PFSK-1 (cell line): ENCODE results near the gene MC1R.

Source experiments
- FOXP2 ChIP-seq: optimal IDR thresholded peaks from 2 replicates; pipeline ENCODE3; 2011; ENCODE audit warnings: borderline replicate concordance, control low read depth, inconsistent platforms; ENCODE audit not compliant: insufficient read depth; ENCODE audit errors: extremely low read length, extremely low read depth
- POLR2AphosphoS5 ChIP-seq: IDR thresholded peaks from 2 replicates; pipeline ENCODE4 v1.6.1; 2012; ENCODE audit warnings: low read depth, mild to moderate bottlenecking, control low read depth, low read length, moderate library complexity
- SIN3A ChIP-seq: IDR thresholded peaks from 2 replicates; pipeline ENCODE4 v1.6.1; 2012; ENCODE audit warnings: mild to moderate bottlenecking, low read length, moderate library complexity, borderline replicate concordance; ENCODE audit not compliant: insufficient read depth
- TAF1 ChIP-seq: IDR thresholded peaks from 2 replicates; pipeline ENCODE4 v1.6.1; 2012; ENCODE audit warnings: low read length, control low read depth, borderline replicate concordance; ENCODE audit not compliant: insufficient read depth
- TF ChIP-seq, protein P1 (sequence below), 2 experiments: IDR thresholded peaks; 2 replicates each; pipeline versions ENCODE4 v1.6.1 to v1.8.0; 2011 to 2012; ENCODE audit warnings: low read depth in 2 of 2, low read length in 2 of 2, control low read depth in 1 of 2, inconsistent platforms in 1 of 2, mild to moderate bottlenecking in 1 of 2, moderate library complexity in 1 of 2; ENCODE audit not compliant: insufficient read depth in 1 of 2

MC1R gene

DNA sequence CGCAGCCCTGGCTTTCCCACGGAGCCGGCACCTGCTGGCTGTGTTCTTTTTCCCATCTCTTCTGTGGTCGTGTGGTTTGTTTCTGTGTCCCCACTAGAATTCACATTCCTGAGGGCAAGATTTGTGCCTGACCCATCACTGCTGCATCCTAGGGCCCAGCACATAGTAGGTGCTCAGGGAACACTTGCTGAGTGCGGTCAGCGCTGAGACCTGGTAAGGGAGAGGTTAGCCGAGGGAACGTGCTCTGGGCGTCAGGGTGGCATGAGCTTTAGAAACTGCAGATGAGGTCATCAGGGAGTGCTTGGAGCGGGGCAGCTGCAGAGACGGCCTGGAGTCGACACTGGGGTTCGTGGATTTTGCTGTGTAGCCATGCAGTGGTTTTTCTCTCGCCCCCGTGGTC lies 35.8 kb downstream of the MC1R start:
- TF ChIP-seq SIN3A (no peak), TAF1 (no peak), FOXP2 (no peak), POLR2AphosphoS5 (no peak)
- TF ChIP-seq, protein P1, sequence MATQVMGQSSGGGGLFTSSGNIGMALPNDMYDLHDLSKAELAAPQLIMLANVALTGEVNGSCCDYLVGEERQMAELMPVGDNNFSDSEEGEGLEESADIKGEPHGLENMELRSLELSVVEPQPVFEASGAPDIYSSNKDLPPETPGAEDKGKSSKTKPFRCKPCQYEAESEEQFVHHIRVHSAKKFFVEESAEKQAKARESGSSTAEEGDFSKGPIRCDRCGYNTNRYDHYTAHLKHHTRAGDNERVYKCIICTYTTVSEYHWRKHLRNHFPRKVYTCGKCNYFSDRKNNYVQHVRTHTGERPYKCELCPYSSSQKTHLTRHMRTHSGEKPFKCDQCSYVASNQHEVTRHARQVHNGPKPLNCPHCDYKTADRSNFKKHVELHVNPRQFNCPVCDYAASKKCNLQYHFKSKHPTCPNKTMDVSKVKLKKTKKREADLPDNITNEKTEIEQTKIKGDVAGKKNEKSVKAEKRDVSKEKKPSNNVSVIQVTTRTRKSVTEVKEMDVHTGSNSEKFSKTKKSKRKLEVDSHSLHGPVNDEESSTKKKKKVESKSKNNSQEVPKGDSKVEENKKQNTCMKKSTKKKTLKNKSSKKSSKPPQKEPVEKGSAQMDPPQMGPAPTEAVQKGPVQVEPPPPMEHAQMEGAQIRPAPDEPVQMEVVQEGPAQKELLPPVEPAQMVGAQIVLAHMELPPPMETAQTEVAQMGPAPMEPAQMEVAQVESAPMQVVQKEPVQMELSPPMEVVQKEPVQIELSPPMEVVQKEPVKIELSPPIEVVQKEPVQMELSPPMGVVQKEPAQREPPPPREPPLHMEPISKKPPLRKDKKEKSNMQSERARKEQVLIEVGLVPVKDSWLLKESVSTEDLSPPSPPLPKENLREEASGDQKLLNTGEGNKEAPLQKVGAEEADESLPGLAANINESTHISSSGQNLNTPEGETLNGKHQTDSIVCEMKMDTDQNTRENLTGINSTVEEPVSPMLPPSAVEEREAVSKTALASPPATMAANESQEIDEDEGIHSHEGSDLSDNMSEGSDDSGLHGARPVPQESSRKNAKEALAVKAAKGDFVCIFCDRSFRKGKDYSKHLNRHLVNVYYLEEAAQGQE (IDR thresholded peaks at IDR 0.05; ENCODE audit: insufficient read depth in 1 of 2, low read depth in 2 of 2, low read length in 2 of 2), result no peak

DNA sequence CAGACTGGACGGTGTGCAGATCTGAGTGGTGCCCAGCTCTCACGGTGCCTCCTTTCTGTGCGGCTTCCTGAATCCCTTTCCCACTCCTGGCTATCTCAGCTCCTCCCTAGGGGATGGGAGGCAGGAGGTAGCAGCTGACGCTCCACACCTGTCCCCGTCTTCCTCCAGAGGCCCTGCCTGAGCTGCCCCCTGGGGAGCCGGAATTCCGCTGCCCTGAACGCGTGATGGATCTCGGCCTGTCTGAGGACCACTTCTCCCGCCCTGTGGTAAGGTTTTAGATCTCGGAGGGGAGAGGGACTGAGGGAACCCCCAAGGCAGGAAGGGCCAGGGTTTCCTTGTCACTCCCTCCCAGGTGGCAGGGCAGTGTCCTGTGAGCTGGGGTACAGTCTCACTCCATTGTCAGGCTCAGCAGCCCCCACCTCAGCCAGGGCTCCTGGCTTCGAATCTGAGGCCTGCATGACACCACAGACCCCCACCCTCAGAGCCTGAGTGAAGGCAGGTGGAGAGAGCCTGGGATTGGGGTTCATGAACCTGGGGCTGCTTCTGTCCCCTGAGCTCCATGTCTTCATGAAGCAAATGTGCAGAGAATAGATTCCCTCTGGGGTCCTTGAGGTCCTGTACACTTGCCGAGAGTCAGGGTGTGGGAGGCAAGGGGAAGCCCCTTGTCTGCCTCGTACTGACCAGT lies 36.5 kb downstream of the MC1R start:
- TF ChIP-seq TAF1 (no peak), POLR2AphosphoS5 (no peak), SIN3A (no peak), FOXP2 (no peak)
- TF ChIP-seq, protein P1 (IDR thresholded peaks at IDR 0.05; ENCODE audit: insufficient read depth in 1 of 2, low read depth in 2 of 2, low read length in 2 of 2), result no peak

DNA sequence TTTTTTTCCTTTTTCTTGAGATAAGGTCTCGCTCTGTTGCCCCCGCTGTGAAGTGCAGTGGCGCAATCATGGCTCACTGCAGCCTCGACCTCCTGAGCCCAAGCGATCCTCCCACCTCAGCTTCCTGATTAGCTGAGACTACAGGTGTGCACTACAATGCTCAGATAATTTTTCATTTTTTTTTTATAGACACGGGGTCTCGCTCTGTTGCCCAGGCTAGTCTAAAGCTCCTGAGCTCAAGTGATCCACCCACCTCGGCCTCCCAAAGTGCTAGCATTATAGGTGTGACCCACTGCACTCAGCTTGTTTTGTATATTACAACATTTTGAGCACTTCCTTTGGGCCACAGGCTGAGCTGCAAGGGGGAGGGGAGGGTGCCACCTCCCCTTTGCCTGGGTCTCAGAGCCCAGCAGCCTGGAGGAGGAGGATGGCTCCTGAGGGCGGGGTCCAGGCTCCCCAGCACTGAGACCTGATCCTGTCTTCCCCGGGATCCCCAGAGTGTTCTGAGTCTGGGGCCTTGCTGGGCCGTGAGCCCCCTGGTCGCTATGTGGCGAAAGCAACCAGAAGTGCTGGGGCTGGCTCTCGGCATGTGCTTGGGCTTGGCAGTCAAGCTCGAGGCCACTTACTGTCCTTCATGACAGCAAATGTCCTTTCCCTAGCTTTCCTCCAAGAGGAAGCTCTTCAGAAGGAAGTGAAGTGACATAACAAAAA lies 38.0 kb downstream of the MC1R start:
- no peak for TF ChIP-seq SIN3A
- TF ChIP-seq, protein P1 (IDR thresholded peaks at IDR 0.05; ENCODE audit: insufficient read depth in 1 of 2, low read depth in 2 of 2, low read length in 2 of 2), result no peak
- TF ChIP-seq POLR2AphosphoS5, result no peak
- TF ChIP-seq FOXP2, result no peak
- no peak for TF ChIP-seq TAF1

DNA sequence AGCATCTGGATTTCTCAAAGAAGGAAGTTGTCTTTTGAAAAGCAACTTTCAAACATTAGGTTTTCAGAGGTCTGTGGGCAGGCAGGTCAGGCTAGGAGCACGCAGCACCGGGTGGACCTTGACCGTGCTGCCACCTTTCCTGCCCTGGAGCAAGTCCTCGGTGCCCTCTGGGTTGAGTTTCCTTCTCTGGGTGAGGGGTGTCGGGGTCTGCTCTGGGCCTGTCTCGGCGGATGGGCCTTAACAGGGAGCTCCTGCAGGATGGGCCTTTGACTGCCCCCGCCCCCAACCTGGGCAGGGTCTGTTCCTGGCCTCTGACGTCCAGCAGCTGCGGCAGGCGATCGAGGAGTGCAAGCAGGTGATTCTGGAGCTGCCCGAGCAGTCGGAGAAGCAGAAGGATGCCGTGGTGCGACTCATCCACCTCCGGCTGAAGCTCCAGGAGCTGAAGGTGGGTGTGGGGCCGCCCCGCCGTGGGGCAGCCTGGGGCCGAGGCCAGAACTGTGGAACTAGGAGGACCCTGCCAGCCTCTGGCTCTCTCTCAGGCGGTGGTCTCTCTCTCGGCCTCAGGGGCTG lies 38.6 kb downstream of the MC1R start:
- no peak for TF ChIP-seq POLR2AphosphoS5
- TF ChIP-seq TAF1, result no peak
- no peak for TF ChIP-seq SIN3A

DNA sequence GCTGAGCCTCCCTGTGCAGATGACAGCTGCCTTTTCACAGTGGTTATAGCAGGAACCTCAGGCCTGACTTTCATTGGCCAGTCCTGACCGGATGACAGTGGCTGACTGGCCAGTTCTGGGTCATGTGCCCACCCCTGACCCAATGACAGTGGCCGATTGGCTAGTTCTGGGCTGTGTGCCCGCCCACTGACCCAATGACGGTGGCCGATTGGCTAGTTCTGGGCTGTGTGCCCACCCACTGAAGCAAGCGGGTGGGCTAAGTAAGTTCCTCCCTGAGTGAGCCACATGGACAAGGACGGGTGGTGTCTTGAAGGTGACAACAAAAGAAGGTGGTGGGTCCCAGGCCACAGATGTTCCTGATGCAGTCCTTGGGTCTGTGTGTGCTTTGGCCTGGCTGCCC lies 39.4 kb downstream of the MC1R start:
- TF ChIP-seq POLR2AphosphoS5 (no peak), FOXP2 (no peak), SIN3A (no peak), TAF1 (no peak)
- TF ChIP-seq, protein P1 (IDR thresholded peaks at IDR 0.05; ENCODE audit: insufficient read depth in 1 of 2, low read depth in 2 of 2, low read length in 2 of 2), result no peak
